Measurements from ENCODE around the gene FOXD2. TPM values are rescaled to one million over a fixed set of nuclear protein-coding genes. Genes with fewer than 3 reads are reported as not detected.

Gene FOXD2
- under 0.01 TPM for total RNA-seq

DNA sequence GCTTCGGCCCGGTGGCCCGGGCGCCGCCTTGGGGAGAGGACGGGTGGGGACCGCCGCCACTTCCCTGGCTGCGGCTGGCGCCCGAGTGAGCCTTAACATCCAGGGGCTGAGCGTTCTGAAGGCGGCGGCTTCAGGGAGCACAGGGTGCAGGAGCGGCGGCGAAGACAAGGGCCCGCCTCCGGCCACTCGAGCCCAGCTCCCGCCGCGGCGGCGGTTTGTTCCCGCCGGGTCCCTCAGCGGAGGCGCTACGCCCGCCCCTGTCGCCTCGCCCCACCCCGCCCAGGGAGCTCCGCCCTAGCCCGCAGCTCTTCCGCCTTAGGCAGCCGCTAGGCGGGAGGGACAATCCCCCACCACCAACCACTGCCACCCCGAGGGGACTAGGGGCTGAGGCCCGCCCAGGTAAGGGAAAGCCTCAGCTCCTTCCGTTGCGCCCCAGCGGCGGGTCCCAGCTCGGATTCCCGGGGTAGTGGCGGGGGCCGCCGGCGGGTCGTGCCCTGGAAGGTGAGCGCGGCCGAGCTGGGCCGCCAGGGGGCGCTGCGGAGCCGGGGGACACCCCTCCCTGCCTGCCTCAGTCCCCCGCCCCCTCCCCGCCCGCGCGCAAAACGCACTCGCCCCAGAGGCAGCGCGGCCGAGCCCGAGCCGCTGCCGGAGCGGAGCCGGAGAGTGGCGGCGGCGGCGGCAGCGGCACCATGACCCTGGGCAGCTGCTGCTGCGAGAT lies at the start of gene FOXD2:
TSS of gene FOXD2 (plus strand) at position 598 of the 718 bp plus-strand sequence. CDS start at position 690, 92 bp downstream.
- H3K27me3 ChIP-seq (ENCODE audit: control insufficient read depth in 3 of 3, insufficient read depth in 3 of 3, low read length in 3 of 3): peaks cover 75 to 81% (median 79%) of the 10 kb centered on the region in 3 donors
- no peaks in the 10 kb centered on the region for H3K9me3 ChIP-seq (ENCODE audit: control insufficient read depth in 3 of 3, low read length in 3 of 3)
- peak within 1 kb of the TSS; percentile 47 for H3K27ac ChIP-seq (ENCODE audit: low read depth, low read length)
- H3K4me3 ChIP-seq (ENCODE audit: low read length in 3 of 3): peak within 1 kb of the TSS; percentile 71 to 86 (median 85)
- H3K9ac ChIP-seq (ENCODE audit: low read depth in 1 of 3, low read length in 3 of 3): peak within 1 kb of the TSS; percentile 33 to 81 (median 70)
- peaks cover 13 to 32% (median 29%) of the 10 kb centered on the region in 3 donors for H3K4me1 ChIP-seq (ENCODE audit: control insufficient read depth in 3 of 3, insufficient read depth in 3 of 3, low read length in 3 of 3)
- H3K36me3 ChIP-seq (ENCODE audit: control insufficient read depth in 3 of 3, insufficient read depth in 3 of 3, low read length in 3 of 3): no peaks in the 10 kb centered on the region

- no peak overlapping the region for H3K4me3 ChIP-seq (ENCODE audit: low read length in 3 of 3)
- no peak overlapping the region for H3K27ac ChIP-seq (ENCODE audit: low read depth, low read length)
- H3K36me3 ChIP-seq (ENCODE audit: control insufficient read depth in 3 of 3, insufficient read depth in 3 of 3, low read length in 3 of 3): no peaks in the 10 kb centered on the region
- no peak overlapping the region for H3K9ac ChIP-seq (ENCODE audit: low read depth in 1 of 3, low read length in 3 of 3)
- H3K4me1 ChIP-seq (ENCODE audit: control insufficient read depth in 3 of 3, insufficient read depth in 3 of 3, low read length in 3 of 3): peaks cover 0 to 4% (median 3%) of the 10 kb centered on the region in 3 donors
- H3K9me3 ChIP-seq (ENCODE audit: control insufficient read depth in 3 of 3, low read length in 3 of 3): no peaks in the 10 kb centered on the region
- H3K27me3 ChIP-seq (ENCODE audit: control insufficient read depth in 3 of 3, insufficient read depth in 3 of 3, low read length in 3 of 3): peaks cover 3 to 12% (median 7%) of the 10 kb centered on the region in 3 donors
Observed at GRCh38 chr1:47388891-47389238, 49.0 kb upstream of the FOXD2 start.

- Histone ChIP-seq H3K9ac (ENCODE audit: low read depth in 1 of 3, low read length in 3 of 3) (no peak overlapping the region), H3K9me3 (ENCODE audit: control insufficient read depth in 3 of 3, low read length in 3 of 3) (no peaks in the 10 kb centered on the region), H3K27ac (ENCODE audit: low read depth, low read length) (no peak overlapping the region), H3K27me3 (ENCODE audit: control insufficient read depth in 3 of 3, insufficient read depth in 3 of 3, low read length in 3 of 3) (peaks cover 3 to 12% (median 7%) of the 10 kb centered on the region in 3 donors), H3K4me3 (ENCODE audit: low read length in 3 of 3) (no peak overlapping the region), H3K36me3 (ENCODE audit: control insufficient read depth in 3 of 3, insufficient read depth in 3 of 3, low read length in 3 of 3) (no peaks in the 10 kb centered on the region), H3K4me1 (ENCODE audit: control insufficient read depth in 3 of 3, insufficient read depth in 3 of 3, low read length in 3 of 3) (peaks cover 0 to 4% (median 3%) of the 10 kb centered on the region in 3 donors)
Observed at GRCh38 chr1:47389731-47390130, 48.1 kb upstream of the FOXD2 start.

DNA sequence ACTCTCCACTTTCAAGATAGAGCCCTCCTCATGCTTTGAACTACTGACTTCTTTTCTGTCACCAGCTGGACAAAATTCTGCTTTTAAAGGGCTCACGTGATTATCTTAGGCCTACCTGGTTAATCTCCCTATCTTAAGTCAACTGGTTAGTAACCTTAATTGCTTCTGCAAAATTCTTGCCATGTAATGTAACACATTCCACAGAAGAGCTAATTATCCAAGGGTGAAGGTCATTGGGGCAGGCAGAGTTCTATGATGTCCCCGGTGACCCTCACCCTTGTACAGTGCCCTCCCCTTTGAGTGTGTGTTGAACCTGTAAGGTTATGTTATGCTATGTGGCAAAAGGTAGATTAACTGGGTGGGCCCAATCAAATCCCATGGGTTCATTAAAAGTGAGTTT lies 47.0 kb upstream of the FOXD2 start:
- Histone ChIP-seq H3K36me3 (ENCODE audit: control insufficient read depth in 3 of 3, insufficient read depth in 3 of 3, low read length in 3 of 3) (no peaks in the 10 kb centered on the region), H3K9ac (ENCODE audit: low read depth in 1 of 3, low read length in 3 of 3) (no peak overlapping the region), H3K4me3 (ENCODE audit: low read length in 3 of 3) (no peak overlapping the region), H3K27ac (ENCODE audit: low read depth, low read length) (no peak overlapping the region), H3K27me3 (ENCODE audit: control insufficient read depth in 3 of 3, insufficient read depth in 3 of 3, low read length in 3 of 3) (peaks cover 3 to 15% (median 12%) of the 10 kb centered on the region in 3 donors), H3K4me1 (ENCODE audit: control insufficient read depth in 3 of 3, insufficient read depth in 3 of 3, low read length in 3 of 3) (peaks cover 0 to 4% (median 3%) of the 10 kb centered on the region in 3 donors), H3K9me3 (ENCODE audit: control insufficient read depth in 3 of 3, low read length in 3 of 3) (no peaks in the 10 kb centered on the region)

GRCh38 chr1:47393141-47393540 lies 44.7 kb upstream of the FOXD2 start:
- Histone ChIP-seq H3K4me1 (ENCODE audit: control insufficient read depth in 3 of 3, insufficient read depth in 3 of 3, low read length in 3 of 3) (peaks cover 0 to 4% (median 3%) of the 10 kb centered on the region in 3 donors), H3K4me3 (ENCODE audit: low read length in 3 of 3) (no peak overlapping the region), H3K27me3 (ENCODE audit: control insufficient read depth in 3 of 3, insufficient read depth in 3 of 3, low read length in 3 of 3) (peaks cover 11 to 27% (median 14%) of the 10 kb centered on the region in 3 donors)

GRCh38 chr1:47395433-47395832 lies 42.4 kb upstream of the FOXD2 start:
- no peak overlapping the region for H3K4me3 ChIP-seq (ENCODE audit: low read length in 3 of 3)
- H3K27ac ChIP-seq (ENCODE audit: low read depth, low read length): no peak overlapping the region
- no peaks in the 10 kb centered on the region for H3K9me3 ChIP-seq (ENCODE audit: control insufficient read depth in 3 of 3, low read length in 3 of 3)
- no peak overlapping the region for H3K9ac ChIP-seq (ENCODE audit: low read depth in 1 of 3, low read length in 3 of 3)
- no peaks in the 10 kb centered on the region for H3K4me1 ChIP-seq (ENCODE audit: control insufficient read depth in 3 of 3, insufficient read depth in 3 of 3, low read length in 3 of 3)
- no peaks in the 10 kb centered on the region for H3K36me3 ChIP-seq (ENCODE audit: control insufficient read depth in 3 of 3, insufficient read depth in 3 of 3, low read length in 3 of 3)
- peaks cover 18 to 32% (median 20%) of the 10 kb centered on the region in 3 donors for H3K27me3 ChIP-seq (ENCODE audit: control insufficient read depth in 3 of 3, insufficient read depth in 3 of 3, low read length in 3 of 3)

More at GRCh38 chr1:47393141-47393540, 44.7 kb upstream of the FOXD2 start:
- Histone ChIP-seq H3K36me3 (ENCODE audit: control insufficient read depth in 3 of 3, insufficient read depth in 3 of 3, low read length in 3 of 3) (no peaks in the 10 kb centered on the region), H3K27ac (ENCODE audit: low read depth, low read length) (no peak overlapping the region), H3K9ac (ENCODE audit: low read depth in 1 of 3, low read length in 3 of 3) (no peak overlapping the region), H3K9me3 (ENCODE audit: control insufficient read depth in 3 of 3, low read length in 3 of 3) (no peaks in the 10 kb centered on the region)

DNA sequence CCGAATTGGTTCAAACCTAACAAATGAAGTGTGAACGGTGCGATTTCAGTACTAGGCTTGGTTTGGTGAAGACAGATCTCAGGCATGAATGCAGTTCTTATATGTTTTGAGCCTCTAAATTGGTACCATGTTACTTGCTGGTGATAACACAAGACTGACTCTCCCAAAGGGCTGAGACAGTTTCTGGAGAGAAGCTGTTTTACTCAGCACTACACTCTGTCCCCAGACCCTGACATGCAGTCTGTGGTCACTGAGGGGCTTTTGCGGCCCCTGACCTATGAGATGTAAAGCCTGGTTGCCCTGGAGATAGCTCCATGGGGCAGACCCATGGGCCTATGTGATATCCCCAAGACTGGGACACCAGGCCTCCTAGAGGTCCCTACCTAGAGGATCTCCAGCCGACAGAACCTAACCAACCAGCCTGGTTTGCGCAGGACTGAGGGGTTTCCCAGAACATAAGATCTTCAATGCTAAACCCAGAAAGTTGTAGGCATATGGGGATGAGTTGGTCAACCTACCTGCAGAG lies 41.1 kb upstream of the FOXD2 start:
- no peaks in the 10 kb centered on the region for H3K36me3 ChIP-seq (ENCODE audit: control insufficient read depth in 3 of 3, insufficient read depth in 3 of 3, low read length in 3 of 3)
- no peaks in the 10 kb centered on the region for H3K4me1 ChIP-seq (ENCODE audit: control insufficient read depth in 3 of 3, insufficient read depth in 3 of 3, low read length in 3 of 3)
- no peaks in the 10 kb centered on the region for H3K9me3 ChIP-seq (ENCODE audit: control insufficient read depth in 3 of 3, low read length in 3 of 3)
- H3K27ac ChIP-seq (ENCODE audit: low read depth, low read length): no peak overlapping the region
- H3K27me3 ChIP-seq (ENCODE audit: control insufficient read depth in 3 of 3, insufficient read depth in 3 of 3, low read length in 3 of 3): peaks cover 24 to 32% (median 26%) of the 10 kb centered on the region in 3 donors
- no peak overlapping the region for H3K9ac ChIP-seq (ENCODE audit: low read depth in 1 of 3, low read length in 3 of 3)
- H3K4me3 ChIP-seq (ENCODE audit: low read length in 3 of 3): no peak overlapping the region

DNA sequence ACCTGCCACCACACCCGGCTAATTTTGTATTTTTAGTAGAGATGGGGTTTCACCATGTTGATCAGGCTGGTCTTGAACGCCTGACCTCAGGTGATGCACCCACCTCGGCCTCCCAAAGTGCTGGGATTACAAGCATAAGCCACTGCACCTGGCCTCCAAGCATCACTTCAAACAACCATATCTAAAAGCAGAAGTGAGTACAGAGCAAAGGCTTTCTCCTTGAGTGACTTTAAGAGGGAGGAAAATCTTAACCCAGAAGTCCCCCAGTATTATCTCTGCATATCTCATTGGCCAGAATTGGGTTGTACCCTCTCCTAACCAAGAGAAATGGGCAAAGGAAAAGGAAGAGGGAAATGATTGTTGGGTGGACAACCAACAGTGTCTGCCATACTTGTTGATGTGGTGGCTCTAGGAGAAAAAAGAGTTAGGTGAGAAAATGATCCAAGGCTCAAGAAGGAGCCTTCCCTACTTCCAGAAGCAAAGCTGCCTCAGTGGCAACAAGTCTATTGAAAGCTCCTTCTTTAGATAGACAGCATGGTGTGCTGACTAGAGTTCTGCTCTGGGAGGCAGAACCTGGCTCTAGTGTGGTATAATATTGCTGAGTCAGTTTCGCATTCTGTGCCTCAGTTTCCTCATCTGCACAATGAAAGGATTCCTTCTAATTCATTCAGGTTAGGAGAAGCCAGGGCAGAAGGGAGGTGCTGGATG lies 38.6 kb upstream of the FOXD2 start:
- Histone ChIP-seq H3K27me3 (ENCODE audit: control insufficient read depth in 3 of 3, insufficient read depth in 3 of 3, low read length in 3 of 3) (peaks cover 26 to 44% (median 34%) of the 10 kb centered on the region in 3 donors), H3K4me1 (ENCODE audit: control insufficient read depth in 3 of 3, insufficient read depth in 3 of 3, low read length in 3 of 3) (no peaks in the 10 kb centered on the region), H3K9me3 (ENCODE audit: control insufficient read depth in 3 of 3, low read length in 3 of 3) (no peaks in the 10 kb centered on the region), H3K9ac (ENCODE audit: low read depth in 1 of 3, low read length in 3 of 3) (no peak overlapping the region), H3K4me3 (ENCODE audit: low read length in 3 of 3) (no peak overlapping the region), H3K27ac (ENCODE audit: low read depth, low read length) (no peak overlapping the region), H3K36me3 (ENCODE audit: control insufficient read depth in 3 of 3, insufficient read depth in 3 of 3, low read length in 3 of 3) (no peaks in the 10 kb centered on the region)

DNA sequence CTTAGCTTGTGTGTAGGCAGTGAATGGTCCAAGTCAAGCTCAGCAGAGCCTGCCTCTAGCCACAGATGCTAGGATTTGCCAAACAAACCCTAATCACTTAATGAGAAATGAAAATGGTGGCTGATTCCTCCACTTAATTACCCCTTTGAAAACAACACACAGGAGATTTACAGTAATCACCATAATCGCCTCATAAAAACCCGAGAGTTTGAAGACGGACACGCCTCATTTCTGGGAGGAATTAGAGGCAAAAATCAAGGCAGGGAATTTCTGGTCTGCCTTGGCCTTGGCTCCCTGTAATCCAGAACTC lies 38.0 kb upstream of the FOXD2 start:
- Histone ChIP-seq H3K9ac (ENCODE audit: low read depth in 1 of 3, low read length in 3 of 3) (no peak overlapping the region), H3K9me3 (ENCODE audit: control insufficient read depth in 3 of 3, low read length in 3 of 3) (no peaks in the 10 kb centered on the region), H3K36me3 (ENCODE audit: control insufficient read depth in 3 of 3, insufficient read depth in 3 of 3, low read length in 3 of 3) (no peaks in the 10 kb centered on the region), H3K4me3 (ENCODE audit: low read length in 3 of 3) (no peak overlapping the region), H3K4me1 (ENCODE audit: control insufficient read depth in 3 of 3, insufficient read depth in 3 of 3, low read length in 3 of 3) (no peaks in the 10 kb centered on the region), H3K27me3 (ENCODE audit: control insufficient read depth in 3 of 3, insufficient read depth in 3 of 3, low read length in 3 of 3) (peaks cover 26 to 46% (median 34%) of the 10 kb centered on the region in 3 donors), H3K27ac (ENCODE audit: low read depth, low read length) (no peak overlapping the region)

- no peaks in the 10 kb centered on the region for H3K36me3 ChIP-seq (ENCODE audit: control insufficient read depth in 3 of 3, insufficient read depth in 3 of 3, low read length in 3 of 3)
- H3K27me3 ChIP-seq (ENCODE audit: control insufficient read depth in 3 of 3, insufficient read depth in 3 of 3, low read length in 3 of 3): peaks cover 24 to 46% (median 36%) of the 10 kb centered on the region in 3 donors
- H3K9ac ChIP-seq (ENCODE audit: low read depth in 1 of 3, low read length in 3 of 3): no peak overlapping the region
- no peaks in the 10 kb centered on the region for H3K4me1 ChIP-seq (ENCODE audit: control insufficient read depth in 3 of 3, insufficient read depth in 3 of 3, low read length in 3 of 3)
- no peaks in the 10 kb centered on the region for H3K9me3 ChIP-seq (ENCODE audit: control insufficient read depth in 3 of 3, low read length in 3 of 3)
- no peak overlapping the region for H3K4me3 ChIP-seq (ENCODE audit: low read length in 3 of 3)
- no peak overlapping the region for H3K27ac ChIP-seq (ENCODE audit: low read depth, low read length)
Observed at GRCh38 chr1:47401761-47402160, 36.1 kb upstream of the FOXD2 start.

Data from skeletal muscle tissue (tissue), 4 donors.